HAP-1 (cell line): ENCODE data around the gene EBF3.

Source experiments
- DNase-seq, 2 experiments: peaks; one replicate each; pipeline ENCODE4 v3.0.0-alpha.2; 2016 to 2020; ENCODE audit warnings: low spot score in 2 of 2
- H3K27me3 ChIP-seq: fragments of 250-450 bp; sonication (Bioruptor Pico); 2 replicates; pipeline ENCODE4 v1.5.1; 2020; ENCODE audit warnings: low read depth, mild to moderate bottlenecking, moderate library complexity
- H3K36me3 ChIP-seq: fragments of 250-450 bp; sonication (Bioruptor Pico); replicated peaks from 2 replicates; pipeline ENCODE4 v1.5.1; 2020; ENCODE audit warnings: mild to moderate bottlenecking
- H3K4me1 ChIP-seq: fragments of 250-450 bp; sonication (Bioruptor Pico); 2 replicates; pipeline ENCODE4 v1.5.1; 2020; ENCODE audit warnings: mild to moderate bottlenecking
- H3K4me3 ChIP-seq: fragments of 250-450 bp; sonication (Bioruptor Pico); 2 replicates; pipeline ENCODE4 v1.5.1; 2020; ENCODE audit warnings: mild to moderate bottlenecking, moderate library complexity
- H3K9me3 ChIP-seq: fragments of 250-450 bp; sonication (Bioruptor Pico); 2 replicates; pipeline ENCODE4 v1.5.1; 2020; ENCODE audit warnings: mild to moderate bottlenecking, moderate library complexity
- in situ Hi-C: fragments of 300-500 bp; cut with MboI; formaldehyde crosslinking; loops from 3 replicates; pipeline ENCODE4 v1.14.3; 2020; ENCODE audit warnings: low sequenced_read_pairs, inconsistent platforms, mixed read lengths

EBF3 gene

DNA sequence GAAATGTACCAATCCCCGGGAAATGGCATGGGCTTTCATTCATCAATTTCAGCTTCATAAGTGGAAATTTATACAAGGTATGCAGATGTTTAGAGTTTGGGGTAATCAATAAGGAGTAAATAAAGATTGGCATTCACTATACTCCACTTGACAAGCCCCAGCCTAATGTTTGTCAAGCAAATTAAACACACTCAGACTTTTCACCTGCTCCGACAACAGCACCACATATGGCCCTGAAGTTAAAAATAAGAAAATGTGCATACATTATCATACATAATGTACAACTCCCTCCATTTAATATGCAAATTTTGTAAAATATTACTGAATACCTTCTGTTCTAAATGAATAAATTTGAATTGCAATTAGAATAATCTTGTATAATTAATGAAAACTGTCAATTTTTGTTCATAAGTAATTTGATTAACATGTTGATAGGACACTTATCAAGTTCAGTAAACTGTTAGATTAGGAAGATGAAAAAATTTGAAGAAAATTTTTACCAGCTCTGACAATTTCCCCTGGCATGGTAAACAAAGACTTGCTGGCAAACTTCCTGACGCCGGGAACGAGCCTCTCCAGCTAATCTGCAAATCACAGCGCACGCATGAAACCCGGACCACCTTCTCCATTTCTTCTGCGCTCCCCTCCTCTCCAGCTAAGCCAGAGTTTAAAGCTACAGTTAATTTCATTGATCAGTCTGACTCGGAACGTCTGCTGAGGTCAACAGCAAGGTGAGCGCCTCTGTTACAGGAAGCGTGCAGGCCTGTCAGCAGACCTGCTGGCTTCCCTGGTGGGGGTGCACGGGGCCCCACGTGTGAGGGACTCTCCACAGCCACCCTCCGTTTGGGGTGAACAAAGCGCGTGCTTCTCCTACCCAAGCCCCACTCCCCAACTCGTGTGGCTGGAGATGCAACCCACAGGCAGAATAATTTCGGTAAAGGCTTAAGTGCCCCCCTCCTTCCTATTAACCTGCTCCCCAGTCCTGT lies 70.7 kb downstream of the EBF3 start:
- Histone ChIP-seq H3K27me3 (no peaks in the 10 kb centered on the region), H3K36me3 (no peaks in the 10 kb centered on the region), H3K9me3 (no peaks in the 10 kb centered on the region), H3K4me3 (no peak overlapping the region), H3K4me1 (peaks cover 30% of the 10 kb centered on the region)
- no peak for DNase-seq
- in situ Hi-C loops = no loop called here

DNA sequence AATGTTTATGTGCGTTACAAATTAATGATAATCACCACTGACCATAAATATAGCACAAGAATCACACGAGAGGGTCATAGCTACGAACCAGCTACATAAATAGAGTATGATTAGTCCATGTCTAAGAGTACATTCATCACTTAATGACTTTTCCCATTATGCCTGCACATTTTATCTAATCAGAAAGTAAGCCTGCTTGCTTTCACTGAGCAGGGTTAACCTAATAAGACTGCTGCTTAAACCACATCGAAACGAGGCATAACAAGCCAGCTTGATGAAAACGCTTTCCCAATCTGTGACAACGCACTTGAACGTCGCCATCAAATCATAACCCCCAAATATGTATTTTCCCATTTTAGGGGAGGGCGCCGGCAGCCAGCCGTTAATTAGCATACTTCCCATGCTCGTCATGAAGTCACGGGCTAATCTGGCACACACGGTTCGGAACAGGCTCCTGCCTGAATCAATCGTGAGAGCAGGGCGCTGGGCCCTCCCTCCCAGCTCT lies 71.5 kb downstream of the EBF3 start:
- DNase-seq = no peak
- in situ Hi-C loops = no loop called here
- Histone ChIP-seq H3K4me1 (peaks cover 25% of the 10 kb centered on the region), H3K9me3 (no peaks in the 10 kb centered on the region), H3K27me3 (no peaks in the 10 kb centered on the region), H3K36me3 (no peaks in the 10 kb centered on the region), H3K4me3 (no peak overlapping the region)

DNA sequence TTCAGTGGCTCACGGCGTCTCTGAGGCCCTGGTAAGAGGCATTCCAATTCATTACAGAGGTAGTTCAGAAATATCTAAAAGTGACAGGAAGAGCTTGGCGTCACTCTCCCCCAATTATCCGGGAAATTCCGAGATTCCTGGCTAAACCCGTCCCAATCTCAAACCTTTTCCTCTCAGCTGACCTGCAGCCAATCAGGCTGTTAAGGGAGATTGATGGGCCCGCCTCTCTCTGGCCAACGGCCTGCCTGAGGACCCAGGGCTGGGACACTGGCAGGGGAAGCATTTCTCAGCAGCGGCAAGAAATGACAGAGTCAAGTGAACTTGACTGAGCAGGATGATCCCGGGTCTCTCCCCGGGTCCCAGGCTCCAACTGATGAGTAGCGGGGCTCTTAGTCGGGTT lies 72.3 kb downstream of the EBF3 start:
- H3K9me3 ChIP-seq = no peaks in the 10 kb centered on the region
- no peak overlapping the region for H3K4me3 ChIP-seq
- no peaks in the 10 kb centered on the region for H3K27me3 ChIP-seq
- in situ Hi-C loops = no loop called here
- H3K4me1 ChIP-seq = peaks cover 17% of the 10 kb centered on the region
- H3K36me3 ChIP-seq = no peaks in the 10 kb centered on the region
- DNase-seq = no peak

DNA sequence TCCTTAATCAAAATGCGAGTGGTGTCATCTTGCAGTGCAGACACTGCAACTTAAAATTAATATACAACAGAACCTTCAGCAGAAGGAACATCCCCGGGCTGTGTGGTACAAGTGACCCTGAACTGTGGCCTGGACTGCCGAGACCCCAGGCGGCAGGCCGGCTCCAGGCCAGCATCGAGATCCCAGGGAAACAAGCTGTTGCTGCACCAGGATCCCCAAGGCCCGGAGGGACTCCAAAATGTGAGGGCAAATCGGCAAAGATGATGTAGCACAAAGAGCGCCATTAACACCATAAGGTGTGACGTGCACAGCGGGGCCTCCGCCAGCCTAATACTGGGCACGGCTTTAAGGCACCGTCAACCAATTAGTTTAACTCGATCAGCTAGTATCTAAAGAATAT lies 73.9 kb downstream of the EBF3 start:
- in situ Hi-C loops = no loop called here
- Histone ChIP-seq H3K27me3 (no peaks in the 10 kb centered on the region), H3K4me3 (no peak overlapping the region), H3K36me3 (no peaks in the 10 kb centered on the region), H3K4me1 (peaks cover 9% of the 10 kb centered on the region), H3K9me3 (no peaks in the 10 kb centered on the region)
- no peak for DNase-seq

DNA sequence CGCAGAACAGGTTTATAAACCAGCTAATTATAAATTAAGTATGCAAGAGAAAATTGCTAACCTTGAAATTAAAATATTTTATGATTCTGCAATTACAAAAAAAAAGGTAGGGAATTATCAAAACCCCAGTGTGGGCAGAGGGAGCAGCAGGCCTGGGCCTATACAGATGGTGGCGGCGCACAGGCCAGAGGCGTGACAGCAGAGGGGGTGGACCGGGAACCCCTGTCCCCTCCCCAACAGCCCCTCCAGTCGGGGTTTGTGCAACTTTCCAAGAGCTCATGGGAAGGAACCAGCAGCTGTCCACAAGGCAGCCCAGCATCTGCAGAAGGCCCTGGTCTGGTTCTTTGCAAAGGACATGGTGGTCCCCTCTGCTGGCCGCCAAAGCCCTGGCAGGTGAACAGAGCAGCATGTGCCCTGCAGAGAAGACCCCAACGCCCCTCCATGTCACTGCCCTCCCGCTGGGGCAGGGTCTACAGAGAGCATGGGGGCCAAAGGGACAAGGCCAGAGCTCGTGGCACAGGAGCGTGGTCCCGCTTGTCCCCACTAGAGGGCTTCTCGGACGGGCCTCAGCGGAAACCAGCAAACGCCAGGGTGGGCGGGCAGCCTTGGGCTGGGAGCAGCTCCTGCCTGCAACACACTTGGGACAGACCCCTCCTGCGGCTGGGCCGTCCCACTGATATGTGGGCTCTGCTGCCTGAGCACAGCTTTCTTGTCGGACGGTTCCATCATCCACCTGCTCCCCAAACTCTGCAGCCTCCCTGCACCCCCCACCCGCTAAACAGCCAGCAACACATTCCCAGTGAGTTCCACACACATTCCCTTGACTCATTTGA lies 75.1 kb downstream of the EBF3 start:
- H3K9me3 ChIP-seq = no peaks in the 10 kb centered on the region
- DNase-seq = peak; percentile 48 to 87
- in situ Hi-C loops = no loop called here
- H3K4me1 ChIP-seq = peaks cover 9% of the 10 kb centered on the region
- no peaks in the 10 kb centered on the region for H3K27me3 ChIP-seq
- no peaks in the 10 kb centered on the region for H3K36me3 ChIP-seq
- no peak overlapping the region for H3K4me3 ChIP-seq

DNA sequence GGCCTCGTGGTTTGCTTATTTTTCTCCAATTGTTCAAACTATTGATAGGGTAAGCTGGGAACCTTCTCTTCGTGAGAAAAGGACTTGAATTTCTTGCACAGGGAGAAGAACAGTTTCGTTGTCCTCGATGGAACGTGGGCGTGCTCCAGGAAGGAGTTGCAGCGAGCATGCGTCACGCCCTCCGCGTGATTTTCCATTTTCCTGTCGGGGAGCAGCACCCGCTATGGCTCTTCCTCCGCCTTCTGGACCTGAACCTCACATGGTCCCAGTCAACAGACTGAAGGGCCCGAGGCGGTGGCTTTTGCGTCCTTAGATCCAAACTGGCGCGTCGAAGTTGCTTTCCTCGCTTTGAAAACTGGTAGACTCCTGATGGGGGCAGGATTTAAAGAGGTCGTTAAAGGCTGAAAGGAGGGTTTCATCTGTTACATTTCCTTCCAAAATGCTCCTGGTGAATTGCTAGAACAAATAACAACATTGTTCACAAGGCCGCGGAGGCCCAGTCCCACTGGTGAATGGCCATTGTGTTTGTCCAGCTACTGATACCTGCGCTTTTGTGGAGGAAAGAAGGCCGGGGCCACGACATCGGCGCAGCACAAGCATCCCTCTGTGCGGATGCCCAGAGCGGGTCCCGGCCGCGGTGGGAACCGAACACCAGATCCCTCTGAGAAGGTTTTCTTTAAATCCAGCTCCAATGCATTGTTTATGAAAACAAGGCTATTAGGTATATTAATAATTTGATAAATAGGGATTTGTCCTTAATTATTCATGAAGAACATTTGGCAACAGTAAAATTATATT lies 75.9 kb downstream of the EBF3 start:
- H3K4me1 ChIP-seq = peaks cover 9% of the 10 kb centered on the region
- H3K27me3 ChIP-seq = no peaks in the 10 kb centered on the region
- H3K36me3 ChIP-seq = no peaks in the 10 kb centered on the region
- no peak overlapping the region for H3K4me3 ChIP-seq
- no peaks in the 10 kb centered on the region for H3K9me3 ChIP-seq
- no peak for DNase-seq
- in situ Hi-C loops = no loop called here

DNA sequence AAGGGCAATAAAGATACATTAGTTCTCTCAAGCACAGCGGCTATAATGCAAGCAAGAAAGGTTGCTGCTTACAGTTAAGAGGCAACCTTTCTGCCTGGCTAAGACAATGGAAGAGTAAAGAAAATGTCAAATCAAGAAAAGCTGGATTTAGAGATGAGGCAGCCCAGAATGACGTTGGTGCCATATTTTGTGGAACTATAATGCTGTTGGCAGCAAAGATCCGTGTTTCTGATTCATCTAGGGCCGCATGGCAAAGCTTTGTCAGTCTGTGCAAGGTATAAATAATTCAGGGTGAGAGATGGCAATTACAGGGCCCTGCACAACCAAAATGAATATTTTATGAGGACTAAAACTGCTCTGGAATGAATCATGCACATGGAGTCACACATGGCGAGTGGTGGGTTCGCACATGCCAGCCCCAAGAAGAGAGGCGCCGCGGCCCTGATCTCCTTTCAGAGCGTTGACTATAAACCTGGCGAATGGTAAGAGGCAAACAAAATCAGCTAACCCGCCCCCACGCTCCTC lies 76.6 kb downstream of the EBF3 start:
- DNase-seq = no peak
- H3K9me3 ChIP-seq = no peaks in the 10 kb centered on the region
- peaks cover 9% of the 10 kb centered on the region for H3K4me1 ChIP-seq
- no peak overlapping the region for H3K4me3 ChIP-seq
- in situ Hi-C loops = no loop called here
- H3K27me3 ChIP-seq = no peaks in the 10 kb centered on the region
- no peaks in the 10 kb centered on the region for H3K36me3 ChIP-seq

DNA sequence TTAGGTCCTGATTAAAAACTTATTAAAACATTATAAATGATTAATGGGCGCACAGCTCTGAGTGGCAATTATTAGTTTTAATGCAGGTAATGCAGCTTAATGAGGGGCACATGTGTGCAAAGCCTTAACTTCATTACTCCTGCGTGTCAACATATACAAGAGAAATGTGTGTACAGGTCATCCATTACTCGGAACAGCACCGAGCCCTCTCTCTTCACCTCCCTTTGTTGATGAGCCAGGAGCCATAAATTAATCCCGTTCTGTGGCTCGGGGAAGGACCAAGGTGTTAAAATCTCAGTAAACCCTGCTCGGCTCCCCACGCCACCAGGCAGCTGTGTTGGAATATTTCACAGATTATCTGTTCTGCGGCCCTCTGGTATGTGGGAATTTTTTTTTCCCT lies 77.8 kb downstream of the EBF3 start:
- no peak for DNase-seq

DNA sequence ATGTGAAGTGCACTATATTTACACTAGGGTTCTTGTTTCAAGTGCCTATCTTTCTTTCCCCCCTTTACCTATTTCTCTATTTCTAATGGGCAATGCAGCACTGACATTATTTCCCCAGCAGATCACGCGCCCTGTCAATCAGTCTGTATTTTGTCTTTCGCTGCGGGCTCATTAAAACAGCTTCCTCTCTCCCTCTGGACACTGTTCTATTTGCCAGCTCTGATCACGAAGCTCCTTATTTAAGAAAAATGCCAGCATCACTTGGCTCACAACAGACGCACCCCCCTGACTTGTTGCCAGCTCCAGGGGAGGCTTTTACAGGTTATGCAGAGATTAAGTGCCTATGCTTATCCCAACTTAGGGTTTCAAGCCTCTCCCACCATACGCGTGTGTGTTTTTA lies 78.5 kb downstream of the EBF3 start:
- no peaks in the 10 kb centered on the region for H3K36me3 ChIP-seq
- H3K4me3 ChIP-seq = no peak overlapping the region
- no peaks in the 10 kb centered on the region for H3K9me3 ChIP-seq
- H3K4me1 ChIP-seq = no peaks in the 10 kb centered on the region
- no peaks in the 10 kb centered on the region for H3K27me3 ChIP-seq
- no peak for DNase-seq
- in situ Hi-C loops = no loop called here

More for the DNA sequence above, 77.8 kb downstream of the EBF3 start:
- in situ Hi-C loops = no loop called here
- Histone ChIP-seq H3K9me3 (no peaks in the 10 kb centered on the region), H3K27me3 (no peaks in the 10 kb centered on the region), H3K4me1 (peaks cover 6% of the 10 kb centered on the region), H3K36me3 (no peaks in the 10 kb centered on the region), H3K4me3 (no peak overlapping the region)

DNA sequence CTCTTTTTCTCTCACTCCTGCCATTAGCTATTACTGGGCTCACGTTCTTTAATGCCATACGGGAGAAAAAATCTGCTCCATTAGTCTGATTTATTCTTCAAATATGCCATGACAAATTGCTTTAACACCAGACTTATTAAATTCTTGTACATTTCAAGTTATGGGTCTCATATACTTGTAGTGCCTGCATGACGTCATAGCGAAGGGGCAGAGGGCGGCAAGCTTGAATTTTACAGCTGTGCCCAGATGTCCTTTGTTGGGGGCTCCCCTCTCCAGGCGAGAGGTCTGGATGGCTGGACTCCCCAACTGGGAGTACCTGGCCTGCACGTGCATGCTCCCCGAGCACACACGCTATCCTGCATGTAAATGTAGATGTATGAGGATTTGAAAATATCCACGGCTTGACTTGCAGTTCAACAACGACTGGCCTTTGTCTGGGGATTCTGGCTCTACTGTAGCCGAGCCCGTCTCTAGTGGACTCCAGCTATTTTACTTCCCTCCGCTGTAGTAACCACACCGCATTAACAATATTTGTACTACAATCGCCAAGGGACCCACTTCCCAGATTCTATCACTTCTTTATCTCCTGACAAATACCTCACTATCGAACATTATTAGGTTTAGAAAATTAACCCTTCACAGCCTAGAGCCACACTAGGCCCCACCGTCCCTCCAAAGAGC lies 79.5 kb downstream of the EBF3 start:
- Histone ChIP-seq H3K9me3 (no peaks in the 10 kb centered on the region), H3K4me1 (no peaks in the 10 kb centered on the region), H3K4me3 (no peak overlapping the region), H3K36me3 (no peaks in the 10 kb centered on the region), H3K27me3 (no peaks in the 10 kb centered on the region)
- DNase-seq = no peak
- in situ Hi-C loops = no loop called here

DNA sequence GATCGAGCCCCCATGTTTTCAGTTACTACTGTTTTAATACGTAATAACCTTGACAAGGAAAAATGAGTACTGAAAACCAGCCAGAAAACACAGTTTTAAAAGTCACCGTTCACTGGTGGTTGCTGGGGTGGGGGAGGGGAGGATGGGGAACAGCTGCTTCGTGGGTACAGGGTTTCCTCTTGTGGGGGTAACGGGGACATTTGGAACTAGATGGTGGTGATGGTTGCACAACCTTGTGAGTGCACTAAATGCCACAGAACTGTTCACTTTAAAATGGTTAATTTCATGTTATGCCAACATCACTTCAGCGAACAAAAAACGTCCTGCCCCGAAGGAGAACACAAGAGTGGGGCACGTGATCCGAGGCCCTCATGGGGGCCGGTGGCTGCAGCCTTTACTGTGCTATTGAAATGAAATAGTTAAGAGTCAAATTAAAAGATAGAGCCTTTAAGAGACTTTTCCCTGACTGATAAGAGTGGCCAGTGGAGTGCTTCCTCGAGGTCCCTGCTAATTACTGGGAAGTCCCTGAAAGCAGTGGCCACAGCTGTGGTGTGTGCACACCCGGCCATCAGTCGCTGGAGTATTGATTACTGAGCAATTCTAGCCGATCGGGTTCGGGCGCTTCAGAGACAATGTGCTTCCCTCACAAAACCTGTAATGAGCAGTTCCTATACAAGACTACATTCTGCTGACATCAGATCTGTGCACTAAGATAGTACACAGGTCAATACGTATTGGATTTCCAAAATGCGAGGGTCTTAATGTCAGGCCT lies 80.3 kb downstream of the EBF3 start:
- Histone ChIP-seq H3K27me3 (no peaks in the 10 kb centered on the region), H3K36me3 (no peaks in the 10 kb centered on the region), H3K4me1 (no peaks in the 10 kb centered on the region), H3K4me3 (no peak overlapping the region), H3K9me3 (no peaks in the 10 kb centered on the region)
- in situ Hi-C loops = no loop called here
- no peak for DNase-seq

DNA sequence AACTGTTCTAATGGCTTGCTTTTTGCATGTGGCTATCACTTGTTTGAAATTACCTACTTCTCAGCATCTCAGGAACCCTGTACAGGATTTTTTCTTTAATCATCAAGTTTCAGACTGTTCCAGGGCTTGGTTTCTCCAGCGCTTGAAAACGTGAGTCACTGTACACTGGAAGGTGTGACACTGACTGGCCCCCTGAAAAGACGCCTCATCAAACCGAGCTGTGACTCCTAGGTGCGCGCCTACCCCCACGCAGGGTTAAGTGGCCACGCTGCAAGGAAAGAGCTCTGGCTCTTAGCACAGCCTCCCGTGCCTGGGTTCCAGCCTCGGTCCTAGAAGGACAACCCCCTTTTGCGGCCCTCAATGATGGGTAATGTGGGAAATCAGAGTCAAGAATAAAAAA lies 81.0 kb downstream of the EBF3 start:
- no peaks in the 10 kb centered on the region for H3K27me3 ChIP-seq
- no peaks in the 10 kb centered on the region for H3K9me3 ChIP-seq
- in situ Hi-C loops = no loop called here
- no peaks in the 10 kb centered on the region for H3K36me3 ChIP-seq
- no peak overlapping the region for H3K4me3 ChIP-seq
- DNase-seq = no peak
- no peaks in the 10 kb centered on the region for H3K4me1 ChIP-seq
